H1 (cell line): Measurements from ENCODE around the gene GSTO2. TPM values are rescaled to one million over a fixed set of nuclear protein-coding genes. Genes with fewer than 3 reads are reported as not detected.

Source experiments
- ASH2L ChIP-seq: fragments of 200-600, 300-600 bp; sonication (generic); IDR thresholded peaks from one replicate; pipeline ENCODE4 v1.7.1; 2017; ENCODE audit warnings: low read length
- CBX8 ChIP-seq: fragments of 300-800, 300-1000 bp; sonication (generic); IDR thresholded peaks from 2 replicates; pipeline ENCODE4 v1.7.1; 2016; ENCODE audit warnings: low read depth, low read length, borderline replicate concordance
- CHD7 ChIP-seq: fragments of 300-600 bp; sonication (generic); IDR thresholded peaks from 2 replicates; pipeline ENCODE4 v1.7.1; 2012; ENCODE audit warnings: low read length, moderate library complexity, mild to moderate bottlenecking, inconsistent platforms; ENCODE audit not compliant: insufficient replicate concordance
- EZH2 ChIP-seq: fragments of 200-600 bp; sonication (generic); IDR thresholded peaks from 2 replicates; pipeline ENCODE4 v1.7.1; 2012; ENCODE audit warnings: low read depth, mild to moderate bottlenecking, moderate library complexity, low read length, inconsistent platforms; ENCODE audit not compliant: severe bottlenecking
- FOSL1 ChIP-seq: IDR thresholded peaks from 2 replicates; pipeline ENCODE4 v1.6.1; 2011; ENCODE audit warnings: mild to moderate bottlenecking, low read depth, low read length, moderate library complexity; ENCODE audit not compliant: insufficient read depth
- MAX ChIP-seq: IDR thresholded peaks from 2 replicates; pipeline ENCODE4 v1.6.1; 2012; ENCODE audit warnings: inconsistent platforms
- POU5F1 ChIP-seq: IDR thresholded peaks from 2 replicates; pipeline ENCODE4 v1.6.1; 2011; ENCODE audit warnings: low read depth, mild to moderate bottlenecking, low read length, moderate library complexity
- RFX5 ChIP-seq: IDR thresholded peaks from 2 replicates; pipeline ENCODE4 v1.6.1; 2011; ENCODE audit warnings: low read depth, low read length, improper control_type of control experiment, borderline replicate concordance
- RXRA ChIP-seq: IDR thresholded peaks from 2 replicates; pipeline ENCODE4 v1.6.1; 2011; ENCODE audit warnings: low read depth, mild to moderate bottlenecking, low read length, moderate library complexity; ENCODE audit not compliant: insufficient read depth
- SP2 ChIP-seq: IDR thresholded peaks from 2 replicates; pipeline ENCODE4 v1.6.1; 2012; ENCODE audit warnings: mild to moderate bottlenecking, low read length, inconsistent platforms
- TAF7 ChIP-seq: optimal IDR thresholded peaks from 2 replicates; pipeline ENCODE3; 2011; ENCODE audit warnings: low read depth, mild to moderate bottlenecking, inconsistent platforms, low read length, moderate library complexity, borderline replicate concordance
- TEAD4 ChIP-seq: IDR thresholded peaks from 2 replicates; pipeline ENCODE4 v1.6.1; 2012; ENCODE audit warnings: low read depth, low read length, inconsistent platforms, mixed read lengths
- polyA plus RNA-seq, 7 experiments: library from polyadenylated mRNA; depleted of rRNA in 3 of 7; stranded (reverse) in 5 of 7; unstranded in 2 of 7; fragments of >200 nt in 5 of 7; fragments of 200-250 nt in 2 of 7; gene quantifications; 1 replicate in 5 of 7; 2 replicates in 1 of 7; 4 replicates in 1 of 7; pipeline versions ENCODE4 v1.2.1 to v1.2.3, GENCODE V29; 2011 to 2013; ENCODE audit warnings: missing spikeins in 2 of 7, mixed read lengths in 2 of 7
- total RNA-seq: library from RNA; stranded (reverse); fragmentation: NEBNext Ultra II Directional; extraction: Animal tissue kit (Norgen Biotek cat#: 25700); gene quantifications from 2 replicates; pipeline ENCODE4 v1.2.1, GENCODE V29; 2021

Gene GSTO2
- total and polyA plus RNA-seq, 2 of the 8 experiments (the other 6 are each of a cell fraction or from before 2014, with no cell fraction given) = 13.1 to 41.7 TPM

- TF ChIP-seq CHD7 (no peak), FOSL1 (no peak), SP2 (no peak), ASH2L (no peak), MAX (no peak), EZH2 (no peak), CBX8 (no peak), POU5F1 (no peak), RXRA (no peak), TEAD4 (no peak), TAF7 (no peak), RFX5 (no peak)
Observed at GRCh38 chr10:104324931-104325330, 55.9 kb downstream of the GSTO2 start (continued).
